C4-2B (cell line): ENCODE measurements around the gene DTX4.

Experiments used
- H3K27ac ChIP-seq: fragments of 450-650 bp; 2 replicates; pipeline ENCODE4 v1.5.1; 2017
- CTCF ChIP-seq: fragments of 450-650 bp; conservative IDR thresholded peaks from 2 replicates; pipeline ENCODE4 v1.5.1; 2017; ENCODE audit warnings: mild to moderate bottlenecking
- ZFX ChIP-seq: fragments of 450-650 bp; IDR thresholded peaks from 2 replicates; pipeline ENCODE4 v1.6.1; 2017

DTX4 gene

GRCh38 chr11:59173964-59174663, 2.2 kb downstream of the DTX4 start:
- TF ChIP-seq ZFX (no peak), CTCF (no peak)

GRCh38 chr11:59174664-59175033, 2.7 kb downstream of the DTX4 start:
- no peak overlapping the region for H3K27ac ChIP-seq
- TF ChIP-seq ZFX (no peak), CTCF (no peak)

More at GRCh38 chr11:59173964-59174663, 2.2 kb downstream of the DTX4 start:
- no peak overlapping the region for H3K27ac ChIP-seq

- no peak overlapping the region for H3K27ac ChIP-seq
These were observed 3.2 kb downstream of the DTX4 start for GRCh38 chr11:59175091-59175501.

GRCh38 chr11:59176330-59176729, 4.4 kb downstream of the DTX4 start:
- no peak overlapping the region for H3K27ac ChIP-seq
- TF ChIP-seq ZFX = no peak
- TF ChIP-seq CTCF = no peak

More at GRCh38 chr11:59175091-59175501, 3.2 kb downstream of the DTX4 start:
- no peak for TF ChIP-seq ZFX

DNA sequence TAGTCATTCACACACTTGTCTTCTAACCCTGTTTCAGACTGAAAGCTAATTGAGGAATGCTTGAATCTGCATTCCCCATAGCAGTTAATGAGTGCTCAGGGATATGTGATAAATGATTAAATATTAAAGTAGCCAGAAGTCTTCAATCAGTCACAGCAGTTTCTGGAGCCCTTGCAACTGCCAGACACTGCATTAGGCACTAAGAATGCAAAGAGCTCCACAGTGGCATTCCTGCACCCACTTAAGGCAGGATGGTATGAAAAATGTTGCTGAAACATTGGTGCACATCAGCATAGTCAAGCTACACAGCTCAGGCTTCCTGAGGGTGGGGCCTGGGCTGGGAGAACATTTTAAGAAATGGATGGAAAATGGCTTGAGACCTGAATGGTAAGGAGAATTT, 6.5 kb downstream of the DTX4 start:
- no peak overlapping the region for H3K27ac ChIP-seq
- TF ChIP-seq ZFX = no peak
- TF ChIP-seq CTCF = no peak

GRCh38 chr11:59179121-59179520, 7.2 kb downstream of the DTX4 start:
- no peak for TF ChIP-seq CTCF
- TF ChIP-seq ZFX = no peak
- no peak overlapping the region for H3K27ac ChIP-seq

- TF ChIP-seq CTCF (no peak), ZFX (no peak)
- no peak overlapping the region for H3K27ac ChIP-seq
These were observed 8.3 kb downstream of the DTX4 start for GRCh38 chr11:59180168-59180776.

DNA sequence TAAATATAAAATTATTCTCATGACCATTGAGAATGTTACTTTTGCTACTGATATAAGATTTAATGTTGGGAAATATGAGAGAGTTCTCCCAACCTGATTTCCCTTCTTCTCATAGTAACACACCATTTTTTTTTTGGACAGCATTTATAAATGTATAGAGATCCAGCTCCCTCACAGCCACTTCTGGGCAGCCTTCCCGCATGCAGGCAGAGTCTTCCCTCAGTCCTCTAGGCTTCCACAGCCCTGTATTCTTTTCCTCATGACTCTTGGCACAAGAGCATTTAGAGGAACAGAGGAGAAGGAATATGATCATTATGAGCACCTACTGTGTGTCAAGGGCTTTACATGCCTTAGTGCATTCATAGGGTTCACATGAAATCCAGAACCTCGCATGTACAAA, 9.0 kb downstream of the DTX4 start:
- no peak for TF ChIP-seq CTCF
- TF ChIP-seq ZFX = no peak
- no peak overlapping the region for H3K27ac ChIP-seq
